ENCODE data around the gene ARID3A. TPM values are rescaled to one million over a fixed set of nuclear protein-coding genes. Genes with fewer than 3 reads are reported as not detected.

The ARID3A gene
- total and polyA plus RNA-seq, 7 donors: 1.4 to 11.6 (median 3.7) TPM

- TF ChIP-seq POLR2A (IDR thresholded peaks at IDR 0.05) (no peak), POLR2AphosphoS5 (IDR thresholded peaks at IDR 0.05) (no peak), EP300 (IDR thresholded peaks at IDR 0.05) (no peak), CTCF (IDR thresholded peaks at IDR 0.05) (no peak)
- no peaks in the 10 kb centered on the region for H3K9me3 ChIP-seq
- no peaks in the 10 kb centered on the region for H3K27me3 ChIP-seq
- intact Hi-C loops (cut with DNase I): no loop called here
- H3K4me1 ChIP-seq: peaks cover 0 to 75% (median 69%) of the 10 kb centered on the region in 4 donors
- DNase-seq: no peak
- peak overlapping the region; percentile 15 to 66 (median 46) for H3K27ac ChIP-seq
- H3K4me3 ChIP-seq: no peak overlapping the region
- 87 to 89% methylated on average over 9 of the region's 9 CpGs for WGBS, 2 donors
- peaks cover 8 to 17% (median 13%) of the 10 kb centered on the region in 4 donors for H3K36me3 ChIP-seq
Measured at GRCh38 chr19:1017906-1018305, 92.1 kb downstream of the ARID3A start.

- no peaks in the 10 kb centered on the region for H3K9me3 ChIP-seq
- no peak for TF ChIP-seq EP300 (IDR thresholded peaks at IDR 0.05)
- no peak for TF ChIP-seq POLR2A (IDR thresholded peaks at IDR 0.05)
- TF ChIP-seq CTCF (IDR thresholded peaks at IDR 0.05): no peak
- TF ChIP-seq POLR2AphosphoS5 (IDR thresholded peaks at IDR 0.05): no peak
- intact Hi-C loops (cut with DNase I): no loop called here
- H3K36me3 ChIP-seq: peaks cover 4 to 12% (median 9%) of the 10 kb centered on the region in 4 donors
- peaks cover 0 to 78% (median 72%) of the 10 kb centered on the region in 4 donors for H3K4me1 ChIP-seq
- no peak overlapping the region for H3K4me3 ChIP-seq
- H3K27me3 ChIP-seq: no peaks in the 10 kb centered on the region
- 74 to 77% methylated on average over 5 of the region's 5 CpGs for WGBS, 2 donors
- H3K27ac ChIP-seq: peak overlapping the region in 1 of 4 donors; percentile 95
- DNase-seq: no peak
Measured at GRCh38 chr19:1018393-1018792, 92.6 kb downstream of the ARID3A start.

DNA sequence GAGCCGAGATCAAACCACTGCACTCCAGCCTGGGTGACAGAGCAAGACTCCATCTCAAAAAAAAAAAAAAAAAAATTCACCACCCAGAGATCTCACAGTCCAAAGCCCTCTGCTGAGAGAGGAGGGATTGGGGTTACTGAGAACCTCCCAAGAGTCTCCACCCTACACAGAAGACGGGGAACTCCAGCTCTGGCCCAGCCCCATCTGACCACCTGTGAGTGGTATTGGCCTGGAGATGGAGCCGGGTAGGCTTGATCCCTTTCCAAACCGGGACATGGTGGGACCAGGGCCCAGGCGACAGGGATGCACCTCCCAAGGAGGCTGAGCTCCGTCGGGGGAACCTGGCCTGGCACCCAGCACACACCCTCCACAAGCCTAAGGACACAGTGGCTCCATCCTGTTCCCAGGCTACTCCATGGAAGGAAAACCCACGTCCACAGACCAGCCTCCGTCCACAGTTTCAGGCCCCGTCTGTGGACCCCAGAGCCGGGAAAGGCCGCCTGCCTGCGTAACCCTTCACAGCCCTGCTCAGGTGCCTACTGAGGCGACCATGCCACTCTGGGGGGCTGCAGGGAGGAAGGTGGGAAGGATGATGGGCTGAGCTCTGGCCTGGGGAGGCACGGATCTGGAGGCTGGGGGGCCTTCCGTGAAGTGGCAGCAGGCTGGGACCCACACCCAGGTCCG is 93.2 kb downstream of the ARID3A start:
- intact Hi-C loops (cut with DNase I): no loop called here
- H3K27ac ChIP-seq: peak overlapping the region in 3 of 4 donors; percentile 92 to 96 (median 95)
- H3K4me1 ChIP-seq: peaks cover 0 to 79% (median 71%) of the 10 kb centered on the region in 4 donors
- no peaks in the 10 kb centered on the region for H3K9me3 ChIP-seq
- no peak for TF ChIP-seq CTCF (IDR thresholded peaks at IDR 0.05)
- TF ChIP-seq EP300 (IDR thresholded peaks at IDR 0.05): no peak
- no peak for TF ChIP-seq POLR2AphosphoS5 (IDR thresholded peaks at IDR 0.05)
- no peak for TF ChIP-seq POLR2A (IDR thresholded peaks at IDR 0.05)
- H3K27me3 ChIP-seq: no peaks in the 10 kb centered on the region
- DNase-seq: no peak
- peaks cover 0 to 5% (median 2%) of the 10 kb centered on the region in 4 donors for H3K36me3 ChIP-seq
- peak overlapping the region in 3 of 4 donors; percentile 66 to 86 (median 82) for H3K4me3 ChIP-seq
- WGBS, 2 donors: 48 to 64% methylated on average over 17 of the region's 17 CpGs

DNA sequence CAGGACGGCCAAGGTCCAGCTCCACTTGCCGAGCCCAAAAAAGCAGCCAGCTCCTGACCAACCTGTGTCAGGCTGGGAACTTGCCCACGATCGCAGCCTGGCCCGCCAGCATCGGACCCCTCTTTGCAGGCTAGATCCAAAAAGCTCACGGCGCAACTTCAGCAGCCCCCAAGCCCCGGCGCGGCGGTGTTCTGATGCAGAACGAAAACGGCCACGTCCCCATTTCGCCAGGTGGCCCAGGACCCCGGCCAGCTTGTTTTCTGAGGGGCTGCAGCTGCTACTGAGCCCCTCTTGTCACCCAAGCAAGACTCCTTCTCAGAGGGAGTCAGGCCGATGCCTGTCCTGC is 93.8 kb downstream of the ARID3A start:
- TF ChIP-seq POLR2AphosphoS5 (IDR thresholded peaks at IDR 0.05): no peak
- no peak for TF ChIP-seq POLR2A (IDR thresholded peaks at IDR 0.05)
- no peak for TF ChIP-seq CTCF (IDR thresholded peaks at IDR 0.05)
- TF ChIP-seq EP300 (IDR thresholded peaks at IDR 0.05): no peak
- peaks cover 0 to under 1% (median 0%) of the 10 kb centered on the region in 4 donors for H3K36me3 ChIP-seq
- no peaks in the 10 kb centered on the region for H3K27me3 ChIP-seq
- 58 to 66% methylated on average over 18 of the region's 18 CpGs for WGBS, 2 donors
- H3K4me1 ChIP-seq: peaks cover 0 to 79% (median 67%) of the 10 kb centered on the region in 4 donors
- no peak for DNase-seq
- intact Hi-C loops (cut with DNase I): no loop called here
- H3K27ac ChIP-seq: peak overlapping the region in 3 of 4 donors; percentile 92 to 96 (median 95)
- H3K4me3 ChIP-seq: peak overlapping the region; percentile 66 to 97 (median 84)
- no peaks in the 10 kb centered on the region for H3K9me3 ChIP-seq

All from sigmoid colon (tissue), 7 donors.